HTERT RPE-1 (cell line): ENCODE measurements around the gene FAM98C.
"Not testable (repeated sequence)": the region's sequence is repeated elsewhere in the genome, so short reads cannot be mapped to it uniquely, and the experiment has no call there.

Experiments used
- in situ Hi-C: fragments of 300-500 bp; cut with MboI; formaldehyde crosslinking; loops from 4 replicates; pipeline ENCODE4 v1.14.3; 2020; ENCODE audit warnings: low sequenced_read_pairs

The FAM98C gene

GRCh38 chr19:38395381-38396114 is 7.3 kb upstream of the FAM98C start:
- in situ Hi-C loops = no loop called here

- in situ Hi-C loops = no loop called here
Measured at GRCh38 chr19:38399081-38399480, 3.8 kb upstream of the FAM98C start.

- in situ Hi-C loops = no loop called here
Measured at GRCh38 chr19:38399537-38399936, 3.4 kb upstream of the FAM98C start.

GRCh38 chr19:38400361-38400760 is 2.5 kb upstream of the FAM98C start:
- in situ Hi-C loops = no loop called here

- in situ Hi-C loops = no loop called here
Measured at GRCh38 chr19:38401148-38401547, 1.7 kb upstream of the FAM98C start.

- in situ Hi-C loops = no loop called here
Measured at GRCh38 chr19:38402623-38402966, 298 bp upstream of the FAM98C start.

- in situ Hi-C loops = no loop called here
Measured at GRCh38 chr19:38404858-38405257, 2.0 kb downstream of the FAM98C start.

GRCh38 chr19:38405276-38405675 is 2.4 kb downstream of the FAM98C start:
- in situ Hi-C loops = no loop called here

GRCh38 chr19:38409631-38410133 is 6.8 kb downstream of the FAM98C start:
- in situ Hi-C loops = no loop called here

- in situ Hi-C loops = not testable (repeated sequence)
Measured at GRCh38 chr19:38410407-38410806, 7.5 kb downstream of the FAM98C start.

- in situ Hi-C loops = no loop called here
Measured at GRCh38 chr19:38411041-38411712, 8.3 kb downstream of the FAM98C start.

- in situ Hi-C loops = not testable (repeated sequence)
Measured at GRCh38 chr19:38411898-38412297, 9.0 kb downstream of the FAM98C start.

GRCh38 chr19:38412491-38412890 is 9.6 kb downstream of the FAM98C start:
- in situ Hi-C loops = no loop called here

GRCh38 chr19:38412961-38413360 is 10.1 kb downstream of the FAM98C start:
- in situ Hi-C loops = no loop called here

- in situ Hi-C loops = no loop called here
Measured at GRCh38 chr19:38413416-38413815, 10.5 kb downstream of the FAM98C start.

- in situ Hi-C loops = no loop called here
Measured at GRCh38 chr19:38417146-38417543, 14.3 kb downstream of the FAM98C start.

GRCh38 chr19:38417544-38418506 is 14.9 kb downstream of the FAM98C start:
- in situ Hi-C loops = no loop called here

GRCh38 chr19:38420935-38421334 is 18.0 kb downstream of the FAM98C start:
- in situ Hi-C loops = no loop called here

GRCh38 chr19:38421856-38422255 is 19.0 kb downstream of the FAM98C start:
- in situ Hi-C loops = no loop called here

GRCh38 chr19:38422438-38422837 is 19.5 kb downstream of the FAM98C start:
- in situ Hi-C loops = no loop called here

GRCh38 chr19:38424272-38424671 is 21.4 kb downstream of the FAM98C start:
- in situ Hi-C loops = no loop called here
